B cell (primary cell): ENCODE data around the gene DQX1.

Experiments used
- EZH2 ChIP-seq: IDR thresholded peaks from 2 replicates; pipeline ENCODE4 v1.6.1; 2012; ENCODE audit warnings: borderline replicate concordance, low read depth, mild to moderate bottlenecking, moderate library complexity, low read length; ENCODE audit not compliant: insufficient read depth, poor library complexity, severe bottlenecking
- TF ChIP-seq, protein P1 (sequence below): fragments of 200-600 bp; IDR thresholded peaks from one replicate; pipeline ENCODE4 v1.8.0; 2022; ENCODE audit warnings: antibody characterized with exemption, mild to moderate bottlenecking

- TF ChIP-seq, protein P1, sequence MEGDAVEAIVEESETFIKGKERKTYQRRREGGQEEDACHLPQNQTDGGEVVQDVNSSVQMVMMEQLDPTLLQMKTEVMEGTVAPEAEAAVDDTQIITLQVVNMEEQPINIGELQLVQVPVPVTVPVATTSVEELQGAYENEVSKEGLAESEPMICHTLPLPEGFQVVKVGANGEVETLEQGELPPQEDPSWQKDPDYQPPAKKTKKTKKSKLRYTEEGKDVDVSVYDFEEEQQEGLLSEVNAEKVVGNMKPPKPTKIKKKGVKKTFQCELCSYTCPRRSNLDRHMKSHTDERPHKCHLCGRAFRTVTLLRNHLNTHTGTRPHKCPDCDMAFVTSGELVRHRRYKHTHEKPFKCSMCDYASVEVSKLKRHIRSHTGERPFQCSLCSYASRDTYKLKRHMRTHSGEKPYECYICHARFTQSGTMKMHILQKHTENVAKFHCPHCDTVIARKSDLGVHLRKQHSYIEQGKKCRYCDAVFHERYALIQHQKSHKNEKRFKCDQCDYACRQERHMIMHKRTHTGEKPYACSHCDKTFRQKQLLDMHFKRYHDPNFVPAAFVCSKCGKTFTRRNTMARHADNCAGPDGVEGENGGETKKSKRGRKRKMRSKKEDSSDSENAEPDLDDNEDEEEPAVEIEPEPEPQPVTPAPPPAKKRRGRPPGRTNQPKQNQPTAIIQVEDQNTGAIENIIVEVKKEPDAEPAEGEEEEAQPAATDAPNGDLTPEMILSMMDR, result no peak
- no peak for TF ChIP-seq EZH2
These were observed 46.3 kb upstream of the DQX1 start for GRCh38 chr2:74572178-74572925.
